Purkinje cell (primary cell): Measurements from ENCODE around the gene SUMO1. TPM values are rescaled to one million over a fixed set of nuclear protein-coding genes. Genes with fewer than 3 reads are reported as not detected.

Experiments used
- polyA plus RNA-seq: library from polyadenylated mRNA; unstranded; fragments of >200 nt; fragmentation: Nextera tagmentation; gene quantifications from 2 replicates; pipeline ENCODE4 v1.2.1, GENCODE V29; 2014

The SUMO1 gene
- 475 and 567 TPM in 2 replicates for polyA plus RNA-seq

GRCh38 chr2:202238234-202239197, at the start of gene SUMO1:
SUMO1 (minus strand) TSS chr2:202238597; CDS start chr2:202238451, 146 bp downstream.

GRCh38 chr2:202265467-202266277, 27.3 kb upstream of the SUMO1 start, which contains the start of gene NOP58:
NOP58 (plus strand) TSS chr2:202265763; CDS start chr2:202265942, 179 bp downstream.

Other genes starting within 250 kb of the SUMO1 start
- gene FZD7, start 204.7 kb downstream of the SUMO1 start, polyA plus RNA-seq: 3.3 and 6.0 TPM in 2 replicates
- 0.13 and 0.90 TPM in 2 replicates for gene KIAA2012, start 165.3 kb downstream of the SUMO1 start, polyA plus RNA-seq
- gene NOP58, start 27.2 kb upstream of the SUMO1 start, polyA plus RNA-seq: 66.1 and 90.0 TPM in 2 replicates
- 30.9 and 38.0 TPM in 2 replicates for gene BMPR2, start 137.7 kb upstream of the SUMO1 start, polyA plus RNA-seq